Neural crest cell (in vitro differentiated cells): ENCODE measurements around the gene TEKTIP1. TPM values are rescaled to one million over a fixed set of nuclear protein-coding genes. Genes with fewer than 3 reads are reported as not detected.
"Not testable (repeated sequence)": the region's sequence is repeated elsewhere in the genome, so short reads cannot be mapped to it uniquely, and the experiment has no call there.

Experiments used
- DNase-seq: peaks from one replicate; pipeline ENCODE4 v3.0.0; 2021; ENCODE audit warnings: low read depth, mixed read lengths, low spot score
- H3K27ac Mint-ChIP-seq: one replicate; pipeline ENCODE4 v1.8.0; 2021; ENCODE audit warnings: mild to moderate bottlenecking, mixed read lengths; ENCODE audit not compliant: unreplicated experiment
- H3K27me3 Mint-ChIP-seq: 2 replicates; pipeline ENCODE4 v1.8.0; 2021; ENCODE audit warnings: low read depth, mild to moderate bottlenecking, mixed read lengths
- H3K36me3 Mint-ChIP-seq: 2 replicates; pipeline ENCODE4 v1.8.0; 2021; ENCODE audit warnings: low read depth, mild to moderate bottlenecking, mixed read lengths
- H3K4me1 Mint-ChIP-seq: 2 replicates; pipeline ENCODE4 v1.8.0; 2021; ENCODE audit warnings: mixed read lengths
- H3K4me3 Mint-ChIP-seq: one replicate; pipeline ENCODE4 v1.8.0; 2021; ENCODE audit warnings: mild to moderate bottlenecking, mixed read lengths
- H3K9me3 Mint-ChIP-seq: 2 replicates; pipeline ENCODE4 v1.8.0; 2021; ENCODE audit warnings: mixed read lengths
- total RNA-seq: library from RNA; stranded (reverse); gene quantifications from 2 replicates; pipeline ENCODE4 v1.2.1, GENCODE V29; 2021
- TF ChIP-seq, protein P1 (sequence below): fragments of 200-600 bp; sonication (generic); conservative IDR thresholded peaks from 2 replicates; pipeline ENCODE4 v1.5.0; 2021; ENCODE audit warnings: antibody characterized with exemption, mild to moderate bottlenecking

The TEKTIP1 gene
- total RNA-seq, 1 donor from 2014 or later = 2.0 TPM

DNA sequence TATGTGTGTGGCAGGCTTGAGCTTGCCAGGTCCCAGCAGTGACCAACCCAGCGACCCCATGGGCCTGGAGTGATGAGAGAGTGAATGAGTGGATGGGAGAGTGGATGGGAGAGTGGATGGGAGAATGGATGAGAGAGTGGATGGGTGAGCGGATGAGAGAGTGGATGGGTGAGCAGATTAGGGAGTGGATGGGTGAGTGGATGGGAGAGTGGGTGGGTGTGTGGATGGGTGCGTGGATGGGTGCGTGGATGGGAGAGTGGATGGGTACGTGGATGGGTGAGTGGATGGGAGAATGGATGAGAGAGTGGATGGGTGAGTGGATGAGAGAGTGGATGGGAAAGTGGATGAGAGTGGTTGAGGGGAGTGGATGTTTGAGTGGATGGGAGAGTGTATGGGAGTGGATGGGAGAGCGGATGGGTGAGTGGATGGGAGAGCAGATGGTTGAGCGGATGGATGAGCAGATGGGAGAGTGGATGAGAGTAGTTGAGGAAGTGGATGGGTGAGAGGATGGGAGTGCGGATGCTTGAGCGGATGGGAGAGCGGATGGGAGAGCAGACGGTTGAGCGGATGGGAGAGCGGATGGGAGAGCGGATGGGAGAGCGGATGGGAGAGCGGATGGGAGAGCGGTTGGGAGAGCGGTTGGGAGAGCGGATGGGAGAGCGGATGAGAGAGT lies 10.3 kb upstream of the TEKTIP1 start:
- H3K27ac Mint-ChIP-seq = no peak overlapping the region
- H3K9me3 Mint-ChIP-seq = no peaks in the 10 kb centered on the region
- peaks cover 3% of the 10 kb centered on the region for H3K36me3 Mint-ChIP-seq
- TF ChIP-seq, protein P1, sequence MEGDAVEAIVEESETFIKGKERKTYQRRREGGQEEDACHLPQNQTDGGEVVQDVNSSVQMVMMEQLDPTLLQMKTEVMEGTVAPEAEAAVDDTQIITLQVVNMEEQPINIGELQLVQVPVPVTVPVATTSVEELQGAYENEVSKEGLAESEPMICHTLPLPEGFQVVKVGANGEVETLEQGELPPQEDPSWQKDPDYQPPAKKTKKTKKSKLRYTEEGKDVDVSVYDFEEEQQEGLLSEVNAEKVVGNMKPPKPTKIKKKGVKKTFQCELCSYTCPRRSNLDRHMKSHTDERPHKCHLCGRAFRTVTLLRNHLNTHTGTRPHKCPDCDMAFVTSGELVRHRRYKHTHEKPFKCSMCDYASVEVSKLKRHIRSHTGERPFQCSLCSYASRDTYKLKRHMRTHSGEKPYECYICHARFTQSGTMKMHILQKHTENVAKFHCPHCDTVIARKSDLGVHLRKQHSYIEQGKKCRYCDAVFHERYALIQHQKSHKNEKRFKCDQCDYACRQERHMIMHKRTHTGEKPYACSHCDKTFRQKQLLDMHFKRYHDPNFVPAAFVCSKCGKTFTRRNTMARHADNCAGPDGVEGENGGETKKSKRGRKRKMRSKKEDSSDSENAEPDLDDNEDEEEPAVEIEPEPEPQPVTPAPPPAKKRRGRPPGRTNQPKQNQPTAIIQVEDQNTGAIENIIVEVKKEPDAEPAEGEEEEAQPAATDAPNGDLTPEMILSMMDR = no peak
- no peak for DNase-seq
- no peaks in the 10 kb centered on the region for H3K27me3 Mint-ChIP-seq
- H3K4me3 Mint-ChIP-seq = no peak overlapping the region
- no peaks in the 10 kb centered on the region for H3K4me1 Mint-ChIP-seq

DNA sequence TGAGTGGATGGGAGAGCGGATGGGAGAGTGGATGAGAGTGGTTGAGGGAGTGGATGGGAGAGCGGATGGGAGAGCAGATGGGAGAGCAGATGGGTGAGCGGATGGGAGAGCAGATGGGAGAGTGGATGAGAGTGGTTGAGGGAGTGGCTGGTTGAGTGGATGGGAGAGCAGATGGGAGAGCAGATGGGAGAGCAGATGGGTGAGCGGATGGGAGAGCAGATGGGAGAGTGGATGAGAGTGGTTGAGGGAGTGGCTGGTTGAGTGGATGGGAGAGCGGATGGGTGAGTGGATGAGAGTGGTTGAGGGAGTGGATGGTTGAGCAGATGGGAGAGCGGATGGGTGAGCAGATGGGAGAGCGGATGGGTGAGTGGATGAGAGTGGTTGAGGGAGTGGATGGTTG lies 9.7 kb upstream of the TEKTIP1 start:
- not testable (repeated sequence) for H3K9me3 Mint-ChIP-seq, H3K27me3 Mint-ChIP-seq, H3K27ac Mint-ChIP-seq, H3K4me1 Mint-ChIP-seq, H3K36me3 Mint-ChIP-seq, H3K4me3 Mint-ChIP-seq, DNase-seq

- Mint-ChIP-seq H3K36me3 (peaks cover 3% of the 10 kb centered on the region), H3K27me3 (no peaks in the 10 kb centered on the region), H3K27ac (no peak overlapping the region), H3K4me3 (no peak overlapping the region), H3K9me3 (no peaks in the 10 kb centered on the region), H3K4me1 (no peaks in the 10 kb centered on the region)
- no peak for DNase-seq
- TF ChIP-seq, protein P1 = no peak
Observed at GRCh38 chr19:3530389-3530788, 8.6 kb upstream of the TEKTIP1 start.

DNA sequence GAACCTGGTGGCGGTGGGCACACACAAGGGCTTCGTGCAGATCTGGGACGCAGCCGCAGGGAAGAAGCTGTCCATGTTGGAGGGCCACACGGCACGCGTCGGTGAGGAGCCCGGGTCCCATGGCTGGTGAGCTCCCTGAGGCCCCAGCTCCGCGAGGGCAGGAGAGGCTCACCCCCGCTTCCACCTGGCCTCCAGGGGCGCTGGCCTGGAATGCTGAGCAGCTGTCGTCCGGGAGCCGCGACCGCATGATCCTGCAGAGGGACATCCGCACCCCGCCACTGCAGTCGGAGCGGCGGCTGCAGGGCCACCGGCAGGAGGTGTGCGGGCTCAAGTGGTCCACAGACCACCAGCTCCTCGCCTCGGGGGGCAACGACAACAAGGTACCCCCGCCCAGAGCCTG lies 7.3 kb upstream of the TEKTIP1 start:
- TF ChIP-seq, protein P1 = no peak
- H3K4me1 Mint-ChIP-seq = no peaks in the 10 kb centered on the region
- no peak for DNase-seq

DNA sequence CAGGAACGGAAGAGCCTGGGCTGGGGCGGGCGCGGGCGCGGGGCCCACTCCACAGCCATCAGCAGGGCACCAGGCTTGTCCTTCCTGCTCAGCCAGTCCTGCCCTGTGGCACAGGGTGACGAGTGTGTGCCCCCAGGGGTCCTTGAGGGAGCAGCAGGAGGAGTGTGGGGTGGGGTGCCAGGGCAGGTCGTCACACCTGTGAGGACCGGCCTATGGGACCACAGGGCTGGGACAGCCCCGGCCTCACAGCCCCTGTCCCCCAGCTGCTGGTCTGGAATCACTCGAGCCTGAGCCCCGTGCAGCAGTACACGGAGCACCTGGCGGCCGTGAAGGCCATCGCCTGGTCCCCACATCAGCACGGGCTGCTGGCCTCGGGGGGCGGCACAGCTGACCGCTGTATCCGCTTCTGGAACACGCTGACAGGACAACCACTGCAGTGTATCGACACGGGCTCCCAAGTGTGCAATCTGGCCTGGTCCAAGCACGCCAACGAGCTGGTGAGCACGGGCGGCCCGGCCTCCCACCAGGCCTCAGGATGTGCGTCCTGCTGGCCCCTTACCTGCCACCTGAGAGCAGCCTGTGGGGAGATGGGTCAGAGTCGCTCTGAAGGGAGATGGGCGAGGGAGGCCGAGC lies 6.7 kb upstream of the TEKTIP1 start:
- H3K27ac Mint-ChIP-seq = no peak overlapping the region
- H3K4me1 Mint-ChIP-seq = no peaks in the 10 kb centered on the region
- peaks cover 3% of the 10 kb centered on the region for H3K36me3 Mint-ChIP-seq
- no peaks in the 10 kb centered on the region for H3K9me3 Mint-ChIP-seq
- no peak overlapping the region for H3K4me3 Mint-ChIP-seq
- TF ChIP-seq, protein P1 = no peak
- H3K27me3 Mint-ChIP-seq = no peaks in the 10 kb centered on the region
- DNase-seq = no peak

More for the DNA sequence above, 7.3 kb upstream of the TEKTIP1 start:
- Mint-ChIP-seq H3K9me3 (no peaks in the 10 kb centered on the region), H3K4me3 (no peak overlapping the region), H3K27me3 (no peaks in the 10 kb centered on the region), H3K36me3 (peaks cover 3% of the 10 kb centered on the region), H3K27ac (no peak overlapping the region)

GRCh38 chr19:3533033-3533432 lies 5.9 kb upstream of the TEKTIP1 start:
- Mint-ChIP-seq H3K36me3 (peaks cover 3% of the 10 kb centered on the region), H3K27me3 (no peaks in the 10 kb centered on the region), H3K4me3 (no peak overlapping the region), H3K27ac (no peak overlapping the region), H3K4me1 (no peaks in the 10 kb centered on the region), H3K9me3 (no peaks in the 10 kb centered on the region)
- TF ChIP-seq, protein P1 = no peak
- no peak for DNase-seq
